MCF 10A (cell line): ENCODE measurements around the gene BRINP3. TPM values are rescaled to one million over a fixed set of nuclear protein-coding genes. Genes with fewer than 3 reads are reported as not detected.

ENCODE experiments used
- BruUV-seq: library from RNA; stranded (reverse); fragments of 400-500 nt; replicated peaks from 2 replicates; lab custom pipeline; 2021; lab: Mats Ljungman, UMichigan
- CTCF ChIA-PET: fragments of 300-600 bp; sonication (Branson Sonifier 250); formaldehyde crosslinking; extraction: SDS; loops from one replicate; lab custom pipeline; 2021; ENCODE audit warnings: antibody characterized with exemption, inconsistent platforms; lab: Yijun Ruan, JAX
- POLR2A ChIA-PET: fragments of 300-600, 350-650 bp; sonication (Branson Sonifier 250); formaldehyde crosslinking; extraction: SDS; loops from one replicate; lab custom pipeline; 2020; ENCODE audit warnings: antibody characterized with exemption, inconsistent platforms; lab: Yijun Ruan, JAX
- DNase-seq: peaks from one replicate; pipeline ENCODE4 v3.0.0-alpha.2; 2018; ENCODE audit not compliant: unreplicated experiment
- H3K27ac Mint-ChIP-seq: one replicate; pipeline ENCODE4 v1.8.0; 2022; ENCODE audit warnings: mild to moderate bottlenecking, low read depth, mixed read lengths; ENCODE audit not compliant: unreplicated experiment
- H3K27me3 Mint-ChIP-seq: one replicate; pipeline ENCODE4 v1.8.0; 2022; ENCODE audit warnings: mixed read lengths; ENCODE audit not compliant: insufficient read depth, unreplicated experiment
- H3K36me3 Mint-ChIP-seq: one replicate; pipeline ENCODE4 v1.8.0; 2022; ENCODE audit warnings: mild to moderate bottlenecking, moderate library complexity, mixed read lengths; ENCODE audit not compliant: insufficient read depth, unreplicated experiment
- H3K4me1 Mint-ChIP-seq: one replicate; pipeline ENCODE4 v1.8.0; 2022; ENCODE audit warnings: mixed read lengths; ENCODE audit not compliant: insufficient read depth, unreplicated experiment
- H3K4me3 Mint-ChIP-seq: one replicate; pipeline ENCODE4 v1.8.0; 2022; ENCODE audit warnings: mild to moderate bottlenecking, moderate library complexity, mixed read lengths; ENCODE audit not compliant: unreplicated experiment
- H3K9me3 Mint-ChIP-seq: one replicate; pipeline ENCODE4 v1.8.0; 2022; ENCODE audit warnings: mixed read lengths; ENCODE audit not compliant: unreplicated experiment
- CTCF ChIP-seq: fragments of 200-600 bp; IDR thresholded peaks from one replicate; pipeline ENCODE4 v1.8.0; 2022; ENCODE audit warnings: antibody characterized with exemption, mild to moderate bottlenecking; ENCODE audit not compliant: unreplicated experiment
- intact Hi-C: fragments of 100-400 bp; cut with micrococcal nuclease; formaldehyde crosslinking; loops from 2 replicates; pipeline ENCODE4 v1.14.1; 2022
- total RNA-seq: library from RNA; stranded (reverse); gene quantifications from 2 replicates; pipeline ENCODE4 v1.2.3, GENCODE V29; 2022

Gene BRINP3
- total RNA-seq, 1 experiment from 2014 or later, result 0.26 TPM

- Mint-ChIP-seq H3K36me3 (no peaks in the 10 kb centered on the region), H3K4me1 (no peaks in the 10 kb centered on the region), H3K27me3 (no peaks in the 10 kb centered on the region), H3K27ac (no peak overlapping the region), H3K9me3 (peaks cover 6% of the 10 kb centered on the region), H3K4me3 (no peak overlapping the region)
- CTCF ChIA-PET, result no interaction called here
- POLR2A ChIA-PET, result no interaction called here
- intact Hi-C loops, result no loop called here
- BruUV-seq, result no TSS peak
- no peak for TF ChIP-seq CTCF
- DNase-seq, result no peak
These were observed 74.3 kb downstream of the BRINP3 start for GRCh38 chr1:190403402-190403801.

GRCh38 chr1:190399233-190399632 lies 78.4 kb downstream of the BRINP3 start:
- Mint-ChIP-seq H3K4me1 (no peaks in the 10 kb centered on the region), H3K36me3 (no peaks in the 10 kb centered on the region), H3K27ac (no peak overlapping the region), H3K27me3 (no peaks in the 10 kb centered on the region), H3K9me3 (peaks cover 6% of the 10 kb centered on the region), H3K4me3 (no peak overlapping the region)
- no TSS peak for BruUV-seq
- POLR2A ChIA-PET, result no interaction called here
- intact Hi-C loops, result no loop called here
- CTCF ChIA-PET, result no interaction called here
- no peak for DNase-seq
- no peak for TF ChIP-seq CTCF

GRCh38 chr1:190391582-190391981 lies 86.1 kb downstream of the BRINP3 start:
- CTCF ChIA-PET, result interaction anchor here (0.8 kb wide), 1 partner anchor 14 kb away, joined by 4 read pairs; no protein-coding TSS in a partner anchor
- H3K4me1 Mint-ChIP-seq, result no peaks in the 10 kb centered on the region
- H3K27me3 Mint-ChIP-seq, result no peaks in the 10 kb centered on the region

GRCh38 chr1:190377991-190378390 lies 99.7 kb downstream of the BRINP3 start:
- Mint-ChIP-seq H3K4me1 (no peaks in the 10 kb centered on the region), H3K27ac (no peak overlapping the region), H3K27me3 (no peaks in the 10 kb centered on the region), H3K4me3 (no peak overlapping the region), H3K9me3 (peaks cover 8% of the 10 kb centered on the region), H3K36me3 (peaks cover 5% of the 10 kb centered on the region)
- no TSS peak for BruUV-seq
- ChIA-PET POLR2A (no interaction called here), CTCF (no interaction called here)
- intact Hi-C loops, result no loop called here
- DNase-seq, result no peak
- no peak for TF ChIP-seq CTCF

More at GRCh38 chr1:190391582-190391981, 86.1 kb downstream of the BRINP3 start:
- no peak for DNase-seq
- intact Hi-C loops, result no loop called here
- Mint-ChIP-seq H3K27ac (no peak overlapping the region), H3K36me3 (peaks cover 4% of the 10 kb centered on the region), H3K9me3 (no peaks in the 10 kb centered on the region), H3K4me3 (no peak overlapping the region)
- no TSS peak for BruUV-seq
- no peak for TF ChIP-seq CTCF
- POLR2A ChIA-PET, result no interaction called here
